Measurements from ENCODE around the gene CYP4B1.

GRCh38 chr1:46812996-46813857, 14.4 kb downstream of the CYP4B1 start:
- TF ChIP-seq POLR2AphosphoS5 (IDR thresholded peaks at IDR 0.05; ENCODE audit: insufficient read depth in 1 of 2, low read depth in 1 of 2) (no peak), CTCF (IDR thresholded peaks at IDR 0.05) (no peak)
